GM12801 (cell line): ENCODE results near the gene ROR1.

ENCODE experiments used
- TF ChIP-seq, protein P1 (sequence below): IDR thresholded peaks from one replicate; pipeline ENCODE4 v1.5.1; 2011; ENCODE audit warnings: control low read depth; ENCODE audit not compliant: insufficient read length; ENCODE audit errors: extremely low read depth

ROR1 gene

DNA sequence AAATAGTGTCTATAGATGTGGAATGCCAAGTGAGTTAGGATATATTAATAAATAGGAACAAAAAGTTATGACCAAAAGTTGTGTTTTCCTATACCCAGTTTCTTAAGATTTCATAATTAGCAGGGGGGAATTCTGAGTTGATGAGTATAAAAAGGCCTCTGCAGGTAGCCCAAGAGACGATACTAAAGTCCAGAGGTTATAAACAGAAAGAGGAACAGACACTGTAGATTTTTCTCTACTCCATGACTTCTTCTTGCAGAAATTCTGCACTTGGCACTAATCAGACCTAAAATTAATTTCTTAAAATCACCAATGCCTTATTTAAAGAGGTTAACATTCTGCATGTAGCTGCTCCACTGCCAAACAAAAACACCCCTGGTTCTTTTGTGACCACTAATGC, 62.6 kb downstream of the ROR1 start:
- TF ChIP-seq, protein P1, sequence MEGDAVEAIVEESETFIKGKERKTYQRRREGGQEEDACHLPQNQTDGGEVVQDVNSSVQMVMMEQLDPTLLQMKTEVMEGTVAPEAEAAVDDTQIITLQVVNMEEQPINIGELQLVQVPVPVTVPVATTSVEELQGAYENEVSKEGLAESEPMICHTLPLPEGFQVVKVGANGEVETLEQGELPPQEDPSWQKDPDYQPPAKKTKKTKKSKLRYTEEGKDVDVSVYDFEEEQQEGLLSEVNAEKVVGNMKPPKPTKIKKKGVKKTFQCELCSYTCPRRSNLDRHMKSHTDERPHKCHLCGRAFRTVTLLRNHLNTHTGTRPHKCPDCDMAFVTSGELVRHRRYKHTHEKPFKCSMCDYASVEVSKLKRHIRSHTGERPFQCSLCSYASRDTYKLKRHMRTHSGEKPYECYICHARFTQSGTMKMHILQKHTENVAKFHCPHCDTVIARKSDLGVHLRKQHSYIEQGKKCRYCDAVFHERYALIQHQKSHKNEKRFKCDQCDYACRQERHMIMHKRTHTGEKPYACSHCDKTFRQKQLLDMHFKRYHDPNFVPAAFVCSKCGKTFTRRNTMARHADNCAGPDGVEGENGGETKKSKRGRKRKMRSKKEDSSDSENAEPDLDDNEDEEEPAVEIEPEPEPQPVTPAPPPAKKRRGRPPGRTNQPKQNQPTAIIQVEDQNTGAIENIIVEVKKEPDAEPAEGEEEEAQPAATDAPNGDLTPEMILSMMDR, result no peak

DNA sequence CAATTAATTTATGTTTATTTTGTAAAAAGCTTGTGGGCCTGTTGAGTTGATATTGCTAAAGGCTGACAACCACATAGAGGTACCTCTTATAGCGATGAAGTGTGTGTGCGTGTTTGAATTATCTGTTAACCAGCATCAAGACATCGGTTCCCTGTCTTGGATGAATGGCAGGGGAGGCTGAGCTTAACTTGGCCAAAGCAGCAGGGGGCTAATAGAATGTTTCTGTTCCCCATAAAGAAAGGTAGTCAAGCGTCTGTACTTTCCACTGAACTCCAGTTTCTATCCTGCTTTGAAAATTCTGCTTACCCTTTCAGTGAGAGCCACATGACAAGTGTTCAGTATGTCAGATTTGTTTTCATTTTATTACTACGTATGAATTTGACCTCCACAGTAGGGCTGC, 63.0 kb downstream of the ROR1 start:
- TF ChIP-seq, protein P1, result no peak

DNA sequence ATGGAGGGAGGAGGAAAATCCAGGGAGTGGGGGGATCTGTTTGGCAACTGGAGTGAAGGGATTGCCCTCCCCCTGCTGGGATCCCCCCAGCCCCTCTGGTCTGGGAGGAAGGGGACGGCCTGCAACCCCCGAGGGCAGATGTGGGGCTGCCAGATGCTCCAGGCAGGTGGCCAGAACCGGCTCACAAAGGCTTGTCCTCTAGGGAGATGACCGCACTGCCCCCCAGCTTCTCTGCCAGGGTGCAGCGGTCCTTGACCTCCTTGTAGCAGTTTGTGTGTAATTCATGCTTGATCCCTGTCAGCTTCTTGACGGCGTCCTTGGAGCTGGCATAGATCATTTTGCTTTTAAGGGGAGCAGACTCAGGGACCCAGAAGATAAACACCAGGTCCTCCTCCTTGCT, 69.2 kb downstream of the ROR1 start:
- TF ChIP-seq, protein P1, result no peak

DNA sequence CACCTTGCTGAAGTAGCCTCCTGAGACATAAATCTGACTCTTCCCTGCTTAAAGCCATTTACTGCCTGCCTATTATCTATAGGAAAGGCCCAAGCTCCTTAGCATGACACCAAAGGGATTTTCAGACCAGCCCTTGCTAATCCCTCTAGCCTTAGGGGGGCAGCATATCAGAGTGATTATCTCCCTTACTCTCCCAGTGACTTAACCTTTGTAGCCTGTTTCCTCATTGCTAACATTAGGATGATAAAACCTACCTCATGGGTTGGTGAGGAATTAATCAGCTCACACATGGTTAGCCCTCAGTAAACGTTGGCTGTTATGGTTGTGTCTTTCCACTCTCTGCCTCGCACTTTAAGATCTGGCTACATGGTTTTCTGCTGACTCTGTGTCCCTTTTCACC, 70.1 kb downstream of the ROR1 start:
- TF ChIP-seq, protein P1, result no peak

DNA sequence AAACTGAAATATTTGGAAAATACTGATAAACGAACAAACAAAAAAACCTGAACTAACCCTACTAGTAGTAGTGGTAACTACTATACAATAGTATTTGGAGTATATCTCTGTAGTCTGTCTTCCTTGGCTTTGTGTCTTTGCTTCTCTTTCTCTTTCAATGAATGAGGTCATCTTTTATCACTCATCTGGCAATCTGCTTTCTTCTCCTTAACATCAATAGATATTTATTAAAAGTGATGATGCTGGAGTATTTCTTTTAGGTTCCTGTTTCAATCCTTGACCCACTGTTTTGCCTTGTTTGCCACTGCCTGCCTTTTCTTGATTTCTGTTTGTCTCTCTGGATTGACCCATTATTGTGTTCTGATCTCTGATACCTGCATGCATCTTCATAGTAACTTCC, 71.5 kb downstream of the ROR1 start:
- TF ChIP-seq, protein P1, result no peak

DNA sequence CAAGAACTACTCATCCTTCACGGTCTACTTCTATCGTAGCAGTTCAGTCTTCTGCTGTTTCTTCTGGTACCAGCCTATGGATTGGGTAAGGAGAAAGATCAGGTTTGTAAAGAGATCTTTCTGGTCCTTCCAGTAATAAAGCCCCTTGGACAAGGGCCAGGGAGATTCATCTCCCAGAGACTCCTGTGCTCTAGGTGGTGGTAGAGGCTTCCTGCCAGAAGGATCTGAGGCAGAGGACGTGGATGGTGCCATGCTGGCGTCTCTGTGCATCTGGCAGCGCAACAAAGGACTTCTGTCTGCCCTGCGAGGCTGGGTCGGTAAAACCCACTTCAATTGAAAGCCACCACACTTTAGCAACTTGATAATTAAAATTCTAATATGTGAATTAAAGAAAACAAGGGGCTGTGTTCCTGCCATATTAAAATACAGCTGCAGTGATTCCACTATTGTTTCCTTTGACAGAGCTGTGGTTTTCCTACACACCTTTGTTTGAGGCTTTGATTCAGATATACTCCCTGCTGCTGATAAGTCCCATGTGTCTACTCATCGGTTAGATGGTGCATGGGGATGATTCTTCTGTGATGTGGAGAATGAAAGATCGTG, 73.6 kb downstream of the ROR1 start:
- TF ChIP-seq, protein P1, result no peak

DNA sequence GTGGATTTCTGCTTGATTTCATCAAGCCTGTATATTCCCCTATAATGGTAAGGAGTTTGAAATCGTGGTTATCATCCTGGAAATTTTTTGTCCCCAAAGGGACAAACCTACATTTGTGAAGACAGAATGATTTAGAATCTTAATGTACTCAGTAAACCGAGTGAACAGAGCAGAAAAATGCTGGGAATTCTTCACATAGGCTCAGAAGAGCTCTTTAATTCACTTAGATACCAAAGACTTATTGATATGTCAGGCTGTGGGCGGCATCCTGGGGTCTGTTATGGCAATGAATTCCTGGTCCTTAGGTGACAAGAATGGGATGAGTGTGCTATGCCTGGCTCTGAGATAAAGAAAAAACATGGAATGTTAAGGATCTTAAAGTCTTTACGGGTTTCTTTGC, 74.9 kb downstream of the ROR1 start:
- TF ChIP-seq, protein P1, result no peak
